SU-DHL-6 (cell line): ENCODE measurements around the gene SATB1.

Source experiments
- CTCF ChIP-seq: fragments of 200-600 bp; sonication (generic); IDR thresholded peaks from one replicate; pipeline ENCODE4 v1.5.1; 2017; ENCODE audit warnings: antibody characterized with exemption, mild to moderate bottlenecking, low read length, moderate library complexity; ENCODE audit not compliant: insufficient read depth, poor library complexity, severe bottlenecking
- EZH2phosphoT487 ChIP-seq: fragments of 200-600 bp; sonication (generic), shearing (Covaris generic); conservative IDR thresholded peaks from 2 replicates; pipeline ENCODE4 v1.6.1; 2018; ENCODE audit warnings: mild to moderate bottlenecking, antibody characterized with exemption, low read length, moderate library complexity, mixed read lengths

GRCh38 chr3:18394384-18394995 is 30.6 kb downstream of the SATB1 start:
- TF ChIP-seq CTCF (no peak), EZH2phosphoT487 (no peak)
